Heart left ventricle (tissue), 16 donors: ENCODE measurements around the gene EIF2D. TPM values are rescaled to one million over a fixed set of nuclear protein-coding genes. Genes with fewer than 3 reads are reported as not detected.

ENCODE experiments used
- ATAC-seq, 4 donors: fragments of 200-7000 bp; cut with Tn5 transposase; one replicate each; pipeline ENCODE4 v1.9.1; 2020 to 2022; ENCODE audit warnings: moderate library complexity in 4 of 4, mild to moderate bottlenecking in 3 of 4, moderate number of reproducible peaks in 1 of 4
- DNase-seq, 5 donors: peaks; one replicate each; pipeline ENCODE4 v3.0.0-alpha.2; 2020
- H3K27ac ChIP-seq, 12 donors: fragments of 200-600 bp; sonication (generic) in 4 of 12; one replicate each; pipeline versions ENCODE4 v1.5.0 to v1.8.0; 2016 to 2022; ENCODE audit warnings: mild to moderate bottlenecking in 2 of 12
- H3K27me3 ChIP-seq, 9 donors: fragments of 200-600 bp; sonication (generic) in 2 of 9; one replicate each; pipeline versions ENCODE4 v1.5.1 to v1.8.0; 2016 to 2022; ENCODE audit warnings: mild to moderate bottlenecking in 3 of 9
- H3K36me3 ChIP-seq, 9 donors: fragments of 200-600 bp; sonication (generic) in 2 of 9; one replicate each; pipeline versions ENCODE4 v1.5.0 to v1.8.0; 2018 to 2022; ENCODE audit warnings: mild to moderate bottlenecking in 2 of 9
- H3K4me1 ChIP-seq, 12 donors: fragments of 200-600 bp; sonication (generic) in 4 of 12; one replicate each; pipeline versions ENCODE4 v1.5.0 to v1.8.0; 2016 to 2022; ENCODE audit warnings: mild to moderate bottlenecking in 3 of 12
- H3K4me3 ChIP-seq, 12 donors: fragments of 200-600 bp; sonication (generic) in 4 of 12; one replicate each; pipeline versions ENCODE4 v1.5.0 to v1.8.0; 2017 to 2022; ENCODE audit warnings: mild to moderate bottlenecking in 9 of 12, moderate library complexity in 4 of 12
- H3K9me3 ChIP-seq, 12 donors: fragments of 200-600 bp; sonication (generic) in 4 of 12; one replicate each; pipeline versions ENCODE4 v1.5.0 to v1.8.0; 2016 to 2022; ENCODE audit warnings: mild to moderate bottlenecking in 1 of 12
- CTCF ChIP-seq, 12 donors: fragments of 200-600 bp; sonication (generic) in 4 of 12; IDR thresholded peaks; one replicate each; pipeline versions ENCODE4 v1.5.0 to v1.8.0; 2018 to 2022; ENCODE audit warnings: antibody characterized with exemption in 12 of 12, mild to moderate bottlenecking in 5 of 12
- POLR2A ChIP-seq, 2 donors: fragments of 450-650 bp; IDR thresholded peaks; one replicate each; pipeline ENCODE4 v1.6.1; 2017; ENCODE audit warnings: antibody characterized with exemption in 2 of 2, mild to moderate bottlenecking in 2 of 2, moderate library complexity in 2 of 2
- WGBS, 4 donors: extraction: QIAGEN DNeasy Blood & Tissue Kit in 2 of 4; methylation state at CpG; one replicate each; pipeline versions ENCODE4 v1.1.5 to v1.1.7; 2013 to 2018; 5-methylcytosine and 5-hydroxymethylcytosine counted together
- intact Hi-C, 10 donors: fragments of 100-400 bp; cut with DNase I; formaldehyde crosslinking; loops; one replicate each; pipeline versions ENCODE4 v1.11.1 to v1.14.2; 2022
- polyA plus RNA-seq, 2 donors: library from polyadenylated mRNA; stranded (reverse); fragments of 200-250 nt; gene quantifications; one replicate each; pipeline ENCODE4 v1.2.3, GENCODE V29; 2013
- total RNA-seq, 9 donors: library from RNA; depleted of rRNA in 2 of 9; stranded (reverse); fragments of >200 nt in 2 of 9; fragmentation: NEBNext Ultra II Directional in 3 of 9; extraction: Animal tissue kit (Norgen Biotek cat#: 25700) in 3 of 9; gene quantifications; one replicate each; pipeline versions ENCODE4 v1.1.0 to v1.2.4, GENCODE V29; 2016 to 2023
- donor health status: ischemic (EF 13 %, LVEDD 7.1; RV severe dilation, severe dysfunction).
- donor health status: healthy with polysubstance abuse.
- donor health status: DM: no; HTN: yes; CAD: no.
- donor health status: DM: no; HTN: no; CAD: no.
- donor health status: ischemic (EF 25% LVEDD 6.9; RV normal size, moderate dysfunction).
- donor health status: ischemic (EF 25% LVEDD 5.7; RV mildly dilated, moderate dysfunction).
- donor health status: healthy.
- donor health status: DM: yes; HTN: yes; CAD: no.
- donor health status: ischemic (EF 35%, LVEDD 5.7; RV mildly dilated, moderate dysfunction).
- donor health status: nonischemic (EF 11% LVEDD 7.7; RV severe dilation, severe dysfunction).
- donor health status: DM: yes; HTN: yes; CAD: no.
- donor health status: PGD.
- donor health status: ischemic (EF 29% LVEDD 5.4; RV normal size, mild dysfunction).
- donor health status: nonischemic (EF 23%, LVEDD 6.1; RV moderate dilation, normal function).

Gene EIF2D
- total and polyA plus RNA-seq, 11 donors: 15.6 to 37.5 (median 27.6) TPM

- WGBS, 4 donors: 75 to 94% (median 86%) methylated on average over 4 of the region's 4 CpGs
- intact Hi-C loops: no loop called here
Measured at GRCh38 chr1:206578978-206579374, 33.3 kb downstream of the EIF2D start.

GRCh38 chr1:206578068-206578977 is 33.9 kb downstream of the EIF2D start:
- Histone ChIP-seq H3K4me1 (peaks cover 0 to 98% (median 29%) of the 10 kb centered on the region in 12 donors), H3K27me3 (no peaks in the 10 kb centered on the region), H3K27ac (peak overlapping the region in 2 of 12 donors; percentile 64 to 98), H3K36me3 (no peaks in the 10 kb centered on the region), H3K9me3 (no peaks in the 10 kb centered on the region), H3K4me3 (no peak overlapping the region)
- intact Hi-C loops: no loop called here
- WGBS, 4 donors: 81 to 87% (median 84%) methylated on average over 10 of the region's 10 CpGs
- DNase-seq (no peak), ATAC-seq (no peak)
- no peak for TF ChIP-seq CTCF (IDR thresholded peaks at IDR 0.05)
- TF ChIP-seq POLR2A (IDR thresholded peaks at IDR 0.05): no peak

More at GRCh38 chr1:206578978-206579374, 33.3 kb downstream of the EIF2D start:
- no peaks in the 10 kb centered on the region for H3K9me3 ChIP-seq
- no peak overlapping the region for H3K4me3 ChIP-seq
- TF ChIP-seq POLR2A (IDR thresholded peaks at IDR 0.05) (no peak), CTCF (IDR thresholded peaks at IDR 0.05) (no peak)
- peaks cover 0 to 3% (median 0%) of the 10 kb centered on the region in 9 donors for H3K36me3 ChIP-seq
- DNase-seq: no peak
- peaks cover 0 to 94% (median 31%) of the 10 kb centered on the region in 12 donors for H3K4me1 ChIP-seq
- no peaks in the 10 kb centered on the region for H3K27me3 ChIP-seq
- ATAC-seq: no peak
- H3K27ac ChIP-seq: peak overlapping the region in 6 of 12 donors; percentile 56 to 95 (median 68)

- Histone ChIP-seq H3K9me3 (no peaks in the 10 kb centered on the region), H3K36me3 (no peaks in the 10 kb centered on the region), H3K4me1 (peaks cover 0 to 98% (median 27%) of the 10 kb centered on the region in 12 donors), H3K27me3 (no peaks in the 10 kb centered on the region), H3K27ac (peak overlapping the region in 1 of 12 donors; percentile 98), H3K4me3 (no peak overlapping the region)
- ATAC-seq (no peak), DNase-seq (no peak)
- 71 to 82% (median 77%) methylated on average over 4 of the region's 4 CpGs for WGBS, 4 donors
- TF ChIP-seq POLR2A (IDR thresholded peaks at IDR 0.05) (no peak), CTCF (IDR thresholded peaks at IDR 0.05) (no peak)
- intact Hi-C loops: loop anchor here in 1 of 10 donors (2.0 kb wide), 1 partner anchor 37 kb away; no protein-coding TSS in a partner anchor
Measured at GRCh38 chr1:206577626-206578025, 34.6 kb downstream of the EIF2D start.
